GM12878 (cell line): Measurements from ENCODE around the gene TPD52L3. TPM values are rescaled to one million over a fixed set of nuclear protein-coding genes. Genes with fewer than 3 reads are reported as not detected.

ENCODE experiments used
- ATAC-seq: fragments of 200-7000 bp; cut with Tn5 transposase; 3 replicates; pipeline ENCODE4 v1.9.1; 2020; ENCODE audit warnings: mild to moderate bottlenecking, moderate library complexity
- BruUV-seq: library from RNA; stranded (reverse); fragments of 400-500 nt; replicated peaks from 2 replicates; lab custom pipeline; 2021; lab: Mats Ljungman, UMichigan
- CTCF ChIA-PET: fragments of 300-600 bp; sonication (Branson Sonifier 250); formaldehyde crosslinking; extraction: SDS; loops from one replicate; lab custom pipeline; 2021; ENCODE audit warnings: inconsistent platforms; lab: Yijun Ruan, JAX
- POLR2A ChIA-PET: fragments of 350-600 bp; formaldehyde crosslinking; extraction: SDS; loops from one replicate; lab custom pipeline; 2021; ENCODE audit warnings: inconsistent platforms; lab: Charles Lee
- RAD21 ChIA-PET: fragments of 300-600 bp; sonication (Branson Sonifier 250); formaldehyde crosslinking; loops from one replicate; lab custom pipeline; 2023; ENCODE audit warnings: antibody characterized with exemption; ENCODE audit not compliant: unreplicated experiment; lab: Charles Lee
- SMC1A ChIA-PET: fragments of 300-600 bp; sonication (Branson Sonifier 250); formaldehyde crosslinking; loops from one replicate; lab custom pipeline; 2023; ENCODE audit not compliant: unreplicated experiment, uncharacterized antibody; lab: Charles Lee
- DNase-seq: peaks from one replicate; pipeline ENCODE4 v3.0.0-alpha.2; 2011; ENCODE audit warnings: low read depth, low spot score
- FAIRE-seq: peaks from 3 replicates; lab custom pipeline; 2011; peaks lifted over from hg19 to GRCh38; lab: Jason Lieb, UNC
- H2AFZ ChIP-seq: 2 replicates; pipeline ENCODE4 v1.6.0; 2011; ENCODE audit warnings: low read depth, low read length, control low read depth; ENCODE audit not compliant: control insufficient read depth
- H3K27ac ChIP-seq: 2 replicates; pipeline ENCODE4 v1.5.1; 2011; ENCODE audit warnings: control low read depth; ENCODE audit not compliant: control insufficient read depth, insufficient read depth
- H3K27me3 ChIP-seq, 2 experiments: replicated peaks in 1 of 2; 2 replicates each; pipeline versions ENCODE4 v1.6.0 to v1.6.1; 2011; ENCODE audit warnings: low read length in 1 of 2; ENCODE audit not compliant: control insufficient read depth in 2 of 2, insufficient read depth in 2 of 2
- H3K36me3 ChIP-seq, 2 experiments: 2 replicates each; pipeline ENCODE4 v1.5.1; 2011; ENCODE audit warnings: low read length in 1 of 2; ENCODE audit not compliant: control insufficient read depth in 2 of 2, insufficient read depth in 2 of 2
- H3K4me1 ChIP-seq: 2 replicates; pipeline ENCODE4 v1.6.1; 2011; ENCODE audit warnings: mild to moderate bottlenecking, low read length, moderate library complexity, mixed read lengths; ENCODE audit not compliant: control insufficient read depth, insufficient read depth
- H3K4me2 ChIP-seq: 2 replicates; pipeline ENCODE4 v1.6.0; 2011; ENCODE audit warnings: control low read depth; ENCODE audit not compliant: control insufficient read depth, insufficient read depth
- H3K4me3 ChIP-seq: fragments of 200-600 bp; sonication (generic); 2 replicates; pipeline ENCODE4 v1.5.1; 2016
- H3K79me2 ChIP-seq: 2 replicates; pipeline ENCODE4 v1.6.0; 2011; ENCODE audit warnings: low read length; ENCODE audit not compliant: control insufficient read depth, insufficient read depth
- H3K9ac ChIP-seq: 2 replicates; pipeline ENCODE4 v1.8.0; 2011; ENCODE audit warnings: low read length, control low read depth, mixed read lengths; ENCODE audit not compliant: control insufficient read depth, insufficient read depth
- H3K9me3 ChIP-seq: replicated peaks from 3 replicates; pipeline ENCODE4 v1.5.1; 2011; ENCODE audit warnings: mild to moderate bottlenecking, low read length; ENCODE audit not compliant: control insufficient read depth, insufficient read depth
- H4K20me1 ChIP-seq: 2 replicates; pipeline ENCODE4 v1.6.0; 2011; ENCODE audit not compliant: control insufficient read depth, insufficient read depth
- CBX5 ChIP-seq: sonication (generic); IDR thresholded peaks from 2 replicates; pipeline ENCODE4 v1.6.1; 2016; ENCODE audit warnings: low read depth, moderate library complexity, mild to moderate bottlenecking, inconsistent platforms
- CREB1 ChIP-seq: IDR thresholded peaks from 2 replicates; pipeline ENCODE4 v1.6.1; 2012; ENCODE audit warnings: low read depth, mild to moderate bottlenecking, inconsistent platforms
- EZH2 ChIP-seq: IDR thresholded peaks from 2 replicates; pipeline ENCODE4 v1.6.1; 2012; ENCODE audit warnings: low read depth, mild to moderate bottlenecking, control low read depth, inconsistent platforms, low read length, borderline replicate concordance; ENCODE audit not compliant: control insufficient read depth
- LARP7 ChIP-seq: fragments of 450-650 bp; IDR thresholded peaks from 2 replicates; pipeline ENCODE4 v1.6.1; 2017; ENCODE audit warnings: mild to moderate bottlenecking
- MTA3 ChIP-seq: IDR thresholded peaks from 2 replicates; pipeline ENCODE4 v1.6.1; 2012; ENCODE audit warnings: low read length, inconsistent platforms, borderline replicate concordance
- SIN3A ChIP-seq: IDR thresholded peaks from 2 replicates; pipeline ENCODE4 v1.6.1; 2012; ENCODE audit warnings: low read depth, low read length, improper control_type of control experiment
- SMARCA5 ChIP-seq: fragments of 450-650 bp; IDR thresholded peaks from 2 replicates; pipeline ENCODE4 v1.6.1; 2017; ENCODE audit warnings: mild to moderate bottlenecking
- SUZ12 ChIP-seq: fragments of 200-600 bp; sonication (generic); IDR thresholded peaks from one replicate; pipeline ENCODE4 v1.6.1; 2018; ENCODE audit warnings: antibody characterized with exemption, mild to moderate bottlenecking; ENCODE audit not compliant: unreplicated experiment
- TCF12 ChIP-seq: IDR thresholded peaks from 2 replicates; pipeline ENCODE4 v1.6.1; 2011; ENCODE audit warnings: low read depth, mild to moderate bottlenecking, low read length
- ZNF24 ChIP-seq: fragments of 450-650 bp; IDR thresholded peaks from 2 replicates; pipeline ENCODE4 v1.6.1; 2017; ENCODE audit warnings: antibody characterized with exemption, mild to moderate bottlenecking
- WGBS: methylation state at CpG from one replicate; pipeline ENCODE4 v1.1.6; 2016; ENCODE audit warnings: low lambda C conversion rate; ENCODE audit not compliant: insufficient replicate concordance, insufficient coverage; ENCODE audit errors: missing lambda C conversion rate; 5-methylcytosine and 5-hydroxymethylcytosine counted together
- in situ Hi-C: fragments of 300-500 bp; cut with MboI; formaldehyde crosslinking; loops from 9 replicates; pipeline ENCODE4 v1.14.3; 2018; ENCODE audit warnings: mixed read lengths
- intact Hi-C: fragments of 100-400 bp; cut with micrococcal nuclease; formaldehyde crosslinking; loops from one replicate; pipeline ENCODE4 v1.14.2; 2022; ENCODE audit not compliant: unreplicated experiment
- polyA plus RNA-seq, 11 experiments: library from polyadenylated mRNA; depleted of rRNA in 4 of 11; unstranded in 6 of 11; stranded (reverse) in 5 of 11; fragments of >200 nt; fragmentation: Nextera tagmentation in 4 of 11; fragmentation: Illumina TruSeq in 1 of 11; extraction: Ambion mirVana in 4 of 11; extraction: Trizol in 1 of 11; gene quantifications; 1 replicate in 1 of 11; 2 replicates in 10 of 11; pipeline versions ENCODE4 v1.2.1 to v1.2.3, GENCODE V29; 2011 to 2016; ENCODE audit warnings: inconsistent platforms in 2 of 11, missing spikeins in 2 of 11, low read depth in 1 of 11
- total RNA-seq, 4 experiments: library from RNA; depleted of rRNA in 3 of 4; stranded (reverse); fragments of >200 nt in 3 of 4; fragmentation: Illumina TruSeq in 1 of 4; extraction: Trizol in 1 of 4; gene quantifications; 2 replicates each; pipeline versions ENCODE4 v1.2.1 to v1.2.3, GENCODE V29; 2013 to 2021
- TF ChIP-seq, protein P1 (sequence below): fragments of 450-650 bp; IDR thresholded peaks from 2 replicates; pipeline ENCODE4 v1.6.1; 2014; ENCODE audit warnings: mild to moderate bottlenecking
- TF ChIP-seq, protein P2 (sequence below): fragments of 450-650 bp; IDR thresholded peaks from 2 replicates; pipeline ENCODE4 v1.6.1; 2017; ENCODE audit warnings: borderline replicate concordance
- TF ChIP-seq, protein P3 (sequence below): IDR thresholded peaks from 2 replicates; pipeline ENCODE4 v1.6.1; 2011; ENCODE audit warnings: low read depth, mild to moderate bottlenecking, low read length, moderate library complexity, borderline replicate concordance; ENCODE audit errors: extremely low read depth

Gene TPD52L3
- total and polyA plus RNA-seq, 10 of the 15 experiments (the other 5 are each of a cell fraction or from before 2014, with no cell fraction given) = not detected

DNA sequence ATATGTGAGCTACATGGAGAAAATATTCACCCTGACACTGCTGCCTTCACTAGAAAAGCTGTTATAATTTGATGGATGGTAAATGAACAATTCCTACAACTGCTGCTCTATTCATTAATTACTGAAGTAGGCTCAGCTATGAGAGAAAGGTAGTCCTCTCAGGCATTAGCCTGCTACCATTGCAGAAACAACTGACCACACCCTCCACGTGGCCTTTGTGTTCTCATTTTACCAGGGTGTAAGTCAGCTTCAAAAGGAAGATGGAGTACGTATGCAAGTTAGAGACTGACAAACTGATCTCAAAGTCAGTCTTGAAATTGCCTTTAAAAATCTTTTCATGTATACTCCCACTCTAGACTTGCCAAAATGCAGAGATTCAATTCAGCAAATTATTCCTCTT, 26.3 kb upstream of the TPD52L3 start:
- no peaks in the 10 kb centered on the region for H3K9me3 ChIP-seq

DNA sequence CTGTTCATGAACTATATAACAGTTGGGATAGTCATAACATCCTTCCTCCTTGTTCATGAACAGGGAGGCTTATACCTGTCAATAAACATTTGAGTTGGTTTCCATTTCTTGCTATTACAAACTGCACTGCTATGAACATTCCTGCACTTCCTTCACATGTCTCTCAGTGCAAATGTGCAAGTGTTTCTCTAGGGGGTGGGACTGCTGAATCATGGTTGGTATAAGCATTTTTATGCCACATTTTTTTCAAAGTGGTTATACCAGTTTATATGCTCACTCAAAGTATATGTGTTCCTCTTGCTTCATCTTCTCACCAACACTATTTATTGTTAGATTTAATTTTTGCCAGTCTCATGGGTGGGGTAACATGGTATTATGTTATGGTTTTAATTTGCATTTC, 25.8 kb upstream of the TPD52L3 start:
- intact Hi-C loops (no loop called here), in situ Hi-C loops (loop anchor here (25.0 kb wide), 1 partner anchor 415 kb away; the partner anchor contains the start of gene MLANA)
- Histone ChIP-seq H3K4me3 (no peak overlapping the region), H3K79me2 (no peaks in the 10 kb centered on the region), H3K4me2 (no peak overlapping the region), H3K4me1 (no peaks in the 10 kb centered on the region), H3K9me3 (no peaks in the 10 kb centered on the region), H3K27ac (no peak overlapping the region), H2AFZ (no peak overlapping the region), H3K36me3 (no peaks in the 10 kb centered on the region), H4K20me1 (no peaks in the 10 kb centered on the region), H3K9ac (no peak overlapping the region), H3K27me3 (no peaks in the 10 kb centered on the region)
- BruUV-seq = no TSS peak
- ChIA-PET CTCF (no interaction called here), SMC1A (interaction anchor here (0.6 kb wide), 1 partner anchor 117 kb away, joined by 3 read pairs; no protein-coding TSS in a partner anchor), POLR2A (no interaction called here), RAD21 (interaction anchor here (0.9 kb wide), 1 partner anchor 248 kb away, joined by 4 read pairs; no protein-coding TSS in a partner anchor)
- no peak for DNase-seq
- no peak for FAIRE-seq
- TF ChIP-seq MTA3 (no peak), LARP7 (no peak), EZH2 (no peak), CBX5 (no peak), ZNF24 (no peak), TCF12 (no peak), SMARCA5 (no peak), CREB1 (no peak)
- TF ChIP-seq, protein P1, sequence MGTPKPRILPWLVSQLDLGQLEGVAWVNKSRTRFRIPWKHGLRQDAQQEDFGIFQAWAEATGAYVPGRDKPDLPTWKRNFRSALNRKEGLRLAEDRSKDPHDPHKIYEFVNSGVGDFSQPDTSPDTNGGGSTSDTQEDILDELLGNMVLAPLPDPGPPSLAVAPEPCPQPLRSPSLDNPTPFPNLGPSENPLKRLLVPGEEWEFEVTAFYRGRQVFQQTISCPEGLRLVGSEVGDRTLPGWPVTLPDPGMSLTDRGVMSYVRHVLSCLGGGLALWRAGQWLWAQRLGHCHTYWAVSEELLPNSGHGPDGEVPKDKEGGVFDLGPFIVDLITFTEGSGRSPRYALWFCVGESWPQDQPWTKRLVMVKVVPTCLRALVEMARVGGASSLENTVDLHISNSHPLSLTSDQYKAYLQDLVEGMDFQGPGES = no peak
- no peak for ATAC-seq

More for the DNA sequence above, 26.3 kb upstream of the TPD52L3 start:
- FAIRE-seq (no peak), DNase-seq (no peak), ATAC-seq (no peak)
- CTCF ChIA-PET = interaction anchor here (0.8 kb wide), 1 partner anchor 247 kb away, joined by 7 read pairs; no protein-coding TSS in a partner anchor
- TF ChIP-seq, protein P2, sequence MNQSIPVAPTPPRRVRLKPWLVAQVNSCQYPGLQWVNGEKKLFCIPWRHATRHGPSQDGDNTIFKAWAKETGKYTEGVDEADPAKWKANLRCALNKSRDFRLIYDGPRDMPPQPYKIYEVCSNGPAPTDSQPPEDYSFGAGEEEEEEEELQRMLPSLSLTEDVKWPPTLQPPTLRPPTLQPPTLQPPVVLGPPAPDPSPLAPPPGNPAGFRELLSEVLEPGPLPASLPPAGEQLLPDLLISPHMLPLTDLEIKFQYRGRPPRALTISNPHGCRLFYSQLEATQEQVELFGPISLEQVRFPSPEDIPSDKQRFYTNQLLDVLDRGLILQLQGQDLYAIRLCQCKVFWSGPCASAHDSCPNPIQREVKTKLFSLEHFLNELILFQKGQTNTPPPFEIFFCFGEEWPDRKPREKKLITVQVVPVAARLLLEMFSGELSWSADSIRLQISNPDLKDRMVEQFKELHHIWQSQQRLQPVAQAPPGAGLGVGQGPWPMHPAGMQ = no peak
- TF ChIP-seq, protein P3, sequence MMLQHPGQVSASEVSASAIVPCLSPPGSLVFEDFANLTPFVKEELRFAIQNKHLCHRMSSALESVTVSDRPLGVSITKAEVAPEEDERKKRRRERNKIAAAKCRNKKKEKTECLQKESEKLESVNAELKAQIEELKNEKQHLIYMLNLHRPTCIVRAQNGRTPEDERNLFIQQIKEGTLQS = no peak
- TF ChIP-seq EZH2 (no peak), SUZ12 (no peak), SIN3A (no peak)
- POLR2A ChIA-PET = no interaction called here
- H3K27me3 ChIP-seq = no peaks in the 10 kb centered on the region
- H3K4me3 ChIP-seq = no peak overlapping the region
- no peaks in the 10 kb centered on the region for H3K79me2 ChIP-seq
- no peak overlapping the region for H3K9ac ChIP-seq
- no TSS peak for BruUV-seq
- 2% methylated on average over 2 of the region's 2 CpGs for WGBS
- in situ Hi-C loops (loop anchor here (25.0 kb wide), 1 partner anchor 415 kb away; the partner anchor contains the start of gene MLANA), intact Hi-C loops (no loop called here)
- RAD21 ChIA-PET = interaction anchor here (0.9 kb wide), 1 partner anchor 248 kb away, joined by 4 read pairs; no protein-coding TSS in a partner anchor
- no peak overlapping the region for H2AFZ ChIP-seq
- H3K27ac ChIP-seq = no peak overlapping the region
- no peaks in the 10 kb centered on the region for H4K20me1 ChIP-seq
- SMC1A ChIA-PET = interaction anchor here (0.6 kb wide), 1 partner anchor 116 kb away, joined by 3 read pairs; no protein-coding TSS in a partner anchor
- H3K36me3 ChIP-seq = no peaks in the 10 kb centered on the region
- no peaks in the 10 kb centered on the region for H3K4me1 ChIP-seq
- no peak overlapping the region for H3K4me2 ChIP-seq
